Hepatocyte (in vitro differentiated cells): Measurements from ENCODE around the gene KLK15.

Experiments
- EZH2 ChIP-seq: fragments of 200-600 bp; sonication (generic); IDR thresholded peaks from 2 replicates; pipeline ENCODE4 v1.6.1; 2016; ENCODE audit warnings: antibody characterized with exemption, mild to moderate bottlenecking, borderline replicate concordance
- TF ChIP-seq, protein P1 (sequence below): fragments of 200-600 bp; sonication (generic); IDR thresholded peaks from 2 replicates; pipeline ENCODE4 v1.5.1; 2016; ENCODE audit warnings: antibody characterized with exemption, mild to moderate bottlenecking; ENCODE audit not compliant: poor library complexity

DNA sequence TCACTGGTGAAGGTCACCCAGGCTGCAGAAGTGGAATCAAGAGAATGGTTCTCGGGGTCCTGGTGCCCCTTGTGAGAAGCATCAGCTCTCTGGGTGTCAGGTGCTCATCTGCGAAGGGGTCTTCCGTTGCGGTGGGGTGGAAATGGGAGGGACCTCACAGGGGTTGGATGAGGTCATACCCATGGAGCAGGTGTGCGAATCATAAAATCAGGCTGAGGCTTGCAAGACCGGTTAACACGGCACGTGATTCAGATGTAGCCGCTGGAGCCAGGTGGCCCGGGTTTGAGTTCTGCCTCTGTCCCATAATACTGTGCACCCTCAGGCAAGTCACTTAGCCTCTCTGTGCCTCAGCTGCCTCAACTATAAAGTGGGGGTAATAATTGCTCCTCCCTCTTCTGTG is 3.9 kb upstream of the KLK15 start:
- TF ChIP-seq, protein P1, sequence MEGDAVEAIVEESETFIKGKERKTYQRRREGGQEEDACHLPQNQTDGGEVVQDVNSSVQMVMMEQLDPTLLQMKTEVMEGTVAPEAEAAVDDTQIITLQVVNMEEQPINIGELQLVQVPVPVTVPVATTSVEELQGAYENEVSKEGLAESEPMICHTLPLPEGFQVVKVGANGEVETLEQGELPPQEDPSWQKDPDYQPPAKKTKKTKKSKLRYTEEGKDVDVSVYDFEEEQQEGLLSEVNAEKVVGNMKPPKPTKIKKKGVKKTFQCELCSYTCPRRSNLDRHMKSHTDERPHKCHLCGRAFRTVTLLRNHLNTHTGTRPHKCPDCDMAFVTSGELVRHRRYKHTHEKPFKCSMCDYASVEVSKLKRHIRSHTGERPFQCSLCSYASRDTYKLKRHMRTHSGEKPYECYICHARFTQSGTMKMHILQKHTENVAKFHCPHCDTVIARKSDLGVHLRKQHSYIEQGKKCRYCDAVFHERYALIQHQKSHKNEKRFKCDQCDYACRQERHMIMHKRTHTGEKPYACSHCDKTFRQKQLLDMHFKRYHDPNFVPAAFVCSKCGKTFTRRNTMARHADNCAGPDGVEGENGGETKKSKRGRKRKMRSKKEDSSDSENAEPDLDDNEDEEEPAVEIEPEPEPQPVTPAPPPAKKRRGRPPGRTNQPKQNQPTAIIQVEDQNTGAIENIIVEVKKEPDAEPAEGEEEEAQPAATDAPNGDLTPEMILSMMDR: no peak
- TF ChIP-seq EZH2: no peak
